Testis (tissue), 2 donors: ENCODE results near the gene KIF6.

Source experiments
- CTCF ChIP-seq, 3 experiments: fragments of 450-650 bp in 2 of 3; fragments of 200-600 bp in 1 of 3; sonication (generic) in 1 of 3; IDR thresholded peaks; one replicate each; pipeline ENCODE4 v1.5.1; 2016 to 2019; ENCODE audit warnings: antibody characterized with exemption in 3 of 3, mild to moderate bottlenecking in 2 of 3, moderate library complexity in 1 of 3
- POLR2A ChIP-seq: fragments of 450-650 bp; IDR thresholded peaks from one replicate; pipeline ENCODE4 v1.6.1; 2017; ENCODE audit warnings: antibody characterized with exemption, mild to moderate bottlenecking, moderate library complexity

- TF ChIP-seq POLR2A = no peak
- no peak for TF ChIP-seq CTCF (IDR thresholded peaks at IDR 0.05)
Measured at GRCh38 chr6:39488255-39488879, 236.8 kb downstream of the KIF6 start.
